ENCODE results near the gene STAP2. TPM values are rescaled to one million over a fixed set of nuclear protein-coding genes. Genes with fewer than 3 reads are reported as not detected.

Gene STAP2
- total RNA-seq, 1 donor from 2014 or later = 36.1 TPM

GRCh38 chr19:4370418-4371041, 31.9 kb upstream of the STAP2 start:
- no peak for DNase-seq (ENCODE audit: low read depth in 2 of 2)

GRCh38 chr19:4369888-4370260, 31.2 kb upstream of the STAP2 start:
- DNase-seq (ENCODE audit: low read depth in 2 of 2) = peak; percentile 70 to 85

GRCh38 chr19:4369109-4369887, 30.7 kb upstream of the STAP2 start:
- peak; percentile 47 to 73 for DNase-seq (ENCODE audit: low read depth in 2 of 2)

- peak; percentile 29 to 69 for DNase-seq (ENCODE audit: low read depth in 2 of 2)
Observed at GRCh38 chr19:4368128-4368820, 29.6 kb upstream of the STAP2 start.

GRCh38 chr19:4367781-4368127, 29.1 kb upstream of the STAP2 start:
- no peak for DNase-seq (ENCODE audit: low read depth in 2 of 2)

GRCh38 chr19:4367336-4367723, 28.7 kb upstream of the STAP2 start:
- no peak for DNase-seq (ENCODE audit: low read depth in 2 of 2)

GRCh38 chr19:4366666-4367335, 28.2 kb upstream of the STAP2 start:
- DNase-seq (ENCODE audit: low read depth in 2 of 2) = no peak

- DNase-seq (ENCODE audit: low read depth in 2 of 2) = no peak
Observed at GRCh38 chr19:4365791-4366665, 27.4 kb upstream of the STAP2 start.

- DNase-seq (ENCODE audit: low read depth in 2 of 2) = no peak
Observed at GRCh38 chr19:4365341-4365740, 26.7 kb upstream of the STAP2 start.

- no peak for DNase-seq (ENCODE audit: low read depth in 2 of 2)
Observed at GRCh38 chr19:4363571-4364304, 25.1 kb upstream of the STAP2 start.

GRCh38 chr19:4362831-4363545, 24.4 kb upstream of the STAP2 start:
- DNase-seq (ENCODE audit: low read depth in 2 of 2) = no peak

- DNase-seq (ENCODE audit: low read depth in 2 of 2) = no peak
Observed at GRCh38 chr19:4362101-4362828, 23.6 kb upstream of the STAP2 start.

GRCh38 chr19:4361152-4362046, 22.8 kb upstream of the STAP2 start:
- no peak for DNase-seq (ENCODE audit: low read depth in 2 of 2)

- no peak for DNase-seq (ENCODE audit: low read depth in 2 of 2)
Observed at GRCh38 chr19:4360641-4361151, 22.1 kb upstream of the STAP2 start.

GRCh38 chr19:4360081-4360569, 21.5 kb upstream of the STAP2 start:
- DNase-seq (ENCODE audit: low read depth in 2 of 2) = no peak

- DNase-seq (ENCODE audit: low read depth in 2 of 2) = no peak
Observed at GRCh38 chr19:4359627-4360000, 21.0 kb upstream of the STAP2 start.

- DNase-seq (ENCODE audit: low read depth in 2 of 2) = no peak
Observed at GRCh38 chr19:4358709-4359626, 20.3 kb upstream of the STAP2 start.

All from lung microvascular endothelial cell (primary cell).